ENCODE data around the gene SYT1.

Gene SYT1

GRCh38 chr12:79247494-79247893 is 382.9 kb downstream of the SYT1 start:
- H3K36me3 ChIP-seq (ENCODE audit: control insufficient read depth, insufficient read depth, low read length), result no peaks in the 10 kb centered on the region
- no peaks in the 10 kb centered on the region for H3K9me3 ChIP-seq (ENCODE audit: control insufficient read depth, insufficient read depth, low read length)
- H3K9ac ChIP-seq (ENCODE audit: low read depth, low read length), result no peak overlapping the region
- H3K27me3 ChIP-seq (ENCODE audit: control insufficient read depth, insufficient read depth, low read length), result no peaks in the 10 kb centered on the region
- peaks cover 20% of the 10 kb centered on the region for H3K4me1 ChIP-seq (ENCODE audit: control insufficient read depth, insufficient read depth, low read length)
- H3K4me3 ChIP-seq (ENCODE audit: low read depth, low read length), result no peak overlapping the region

GRCh38 chr12:79250186-79250585 is 385.6 kb downstream of the SYT1 start:
- peaks cover 20% of the 10 kb centered on the region for H3K4me1 ChIP-seq (ENCODE audit: control insufficient read depth, insufficient read depth, low read length)
- no peak overlapping the region for H3K4me3 ChIP-seq (ENCODE audit: low read depth, low read length)
- H3K36me3 ChIP-seq (ENCODE audit: control insufficient read depth, insufficient read depth, low read length), result no peaks in the 10 kb centered on the region
- H3K9me3 ChIP-seq (ENCODE audit: control insufficient read depth, insufficient read depth, low read length), result no peaks in the 10 kb centered on the region
- no peak overlapping the region for H3K9ac ChIP-seq (ENCODE audit: low read depth, low read length)
- H3K27me3 ChIP-seq (ENCODE audit: control insufficient read depth, insufficient read depth, low read length), result no peaks in the 10 kb centered on the region

- no peak overlapping the region for H3K9ac ChIP-seq (ENCODE audit: low read depth, low read length)
- no peak overlapping the region for H3K4me3 ChIP-seq (ENCODE audit: low read depth, low read length)
- no peaks in the 10 kb centered on the region for H3K36me3 ChIP-seq (ENCODE audit: control insufficient read depth, insufficient read depth, low read length)
- no peaks in the 10 kb centered on the region for H3K27me3 ChIP-seq (ENCODE audit: control insufficient read depth, insufficient read depth, low read length)
- no peaks in the 10 kb centered on the region for H3K9me3 ChIP-seq (ENCODE audit: control insufficient read depth, insufficient read depth, low read length)
- H3K4me1 ChIP-seq (ENCODE audit: control insufficient read depth, insufficient read depth, low read length), result peaks cover 19% of the 10 kb centered on the region
These were observed 386.6 kb downstream of the SYT1 start for GRCh38 chr12:79250960-79251755.

- no peak overlapping the region for H3K9ac ChIP-seq (ENCODE audit: low read depth, low read length)
- H3K4me1 ChIP-seq (ENCODE audit: control insufficient read depth, insufficient read depth, low read length), result peaks cover 9% of the 10 kb centered on the region
- no peaks in the 10 kb centered on the region for H3K36me3 ChIP-seq (ENCODE audit: control insufficient read depth, insufficient read depth, low read length)
- no peak overlapping the region for H3K4me3 ChIP-seq (ENCODE audit: low read depth, low read length)
- H3K9me3 ChIP-seq (ENCODE audit: control insufficient read depth, insufficient read depth, low read length), result no peaks in the 10 kb centered on the region
- H3K27me3 ChIP-seq (ENCODE audit: control insufficient read depth, insufficient read depth, low read length), result no peaks in the 10 kb centered on the region
These were observed 387.9 kb downstream of the SYT1 start for GRCh38 chr12:79252358-79253075.

GRCh38 chr12:79255288-79255687 is 390.7 kb downstream of the SYT1 start:
- Histone ChIP-seq H3K9me3 (ENCODE audit: control insufficient read depth, insufficient read depth, low read length) (no peaks in the 10 kb centered on the region), H3K36me3 (ENCODE audit: control insufficient read depth, insufficient read depth, low read length) (no peaks in the 10 kb centered on the region), H3K9ac (ENCODE audit: low read depth, low read length) (no peak overlapping the region)

GRCh38 chr12:79260923-79261322 is 396.3 kb downstream of the SYT1 start:
- Histone ChIP-seq H3K27me3 (ENCODE audit: control insufficient read depth, insufficient read depth, low read length) (no peaks in the 10 kb centered on the region), H3K36me3 (ENCODE audit: control insufficient read depth, insufficient read depth, low read length) (no peaks in the 10 kb centered on the region), H3K4me3 (ENCODE audit: low read depth, low read length) (no peak overlapping the region), H3K9ac (ENCODE audit: low read depth, low read length) (no peak overlapping the region), H3K4me1 (ENCODE audit: control insufficient read depth, insufficient read depth, low read length) (peaks cover 4% of the 10 kb centered on the region), H3K9me3 (ENCODE audit: control insufficient read depth, insufficient read depth, low read length) (no peaks in the 10 kb centered on the region)

More at GRCh38 chr12:79255288-79255687, 390.7 kb downstream of the SYT1 start:
- Histone ChIP-seq H3K27me3 (ENCODE audit: control insufficient read depth, insufficient read depth, low read length) (no peaks in the 10 kb centered on the region), H3K4me3 (ENCODE audit: low read depth, low read length) (no peak overlapping the region), H3K4me1 (ENCODE audit: control insufficient read depth, insufficient read depth, low read length) (no peaks in the 10 kb centered on the region)

GRCh38 chr12:79262938-79263337 is 398.4 kb downstream of the SYT1 start:
- Histone ChIP-seq H3K4me1 (ENCODE audit: control insufficient read depth, insufficient read depth, low read length) (peaks cover 4% of the 10 kb centered on the region), H3K9ac (ENCODE audit: low read depth, low read length) (no peak overlapping the region), H3K27me3 (ENCODE audit: control insufficient read depth, insufficient read depth, low read length) (no peaks in the 10 kb centered on the region), H3K9me3 (ENCODE audit: control insufficient read depth, insufficient read depth, low read length) (no peaks in the 10 kb centered on the region), H3K36me3 (ENCODE audit: control insufficient read depth, insufficient read depth, low read length) (no peaks in the 10 kb centered on the region), H3K4me3 (ENCODE audit: low read depth, low read length) (no peak overlapping the region)

GRCh38 chr12:79266343-79267144 is 402.0 kb downstream of the SYT1 start:
- no peaks in the 10 kb centered on the region for H3K27me3 ChIP-seq (ENCODE audit: control insufficient read depth, insufficient read depth, low read length)
- peaks cover 4% of the 10 kb centered on the region for H3K4me1 ChIP-seq (ENCODE audit: control insufficient read depth, insufficient read depth, low read length)
- H3K9ac ChIP-seq (ENCODE audit: low read depth, low read length), result no peak overlapping the region
- H3K9me3 ChIP-seq (ENCODE audit: control insufficient read depth, insufficient read depth, low read length), result no peaks in the 10 kb centered on the region
- no peak overlapping the region for H3K4me3 ChIP-seq (ENCODE audit: low read depth, low read length)
- H3K36me3 ChIP-seq (ENCODE audit: control insufficient read depth, insufficient read depth, low read length), result no peaks in the 10 kb centered on the region

- Histone ChIP-seq H3K36me3 (ENCODE audit: control insufficient read depth, insufficient read depth, low read length) (no peaks in the 10 kb centered on the region), H3K4me3 (ENCODE audit: low read depth, low read length) (no peak overlapping the region), H3K9me3 (ENCODE audit: control insufficient read depth, insufficient read depth, low read length) (no peaks in the 10 kb centered on the region), H3K9ac (ENCODE audit: low read depth, low read length) (no peak overlapping the region), H3K27me3 (ENCODE audit: control insufficient read depth, insufficient read depth, low read length) (no peaks in the 10 kb centered on the region), H3K4me1 (ENCODE audit: control insufficient read depth, insufficient read depth, low read length) (peaks cover 4% of the 10 kb centered on the region)
These were observed 403.0 kb downstream of the SYT1 start for GRCh38 chr12:79267580-79267979.

- H3K36me3 ChIP-seq (ENCODE audit: control insufficient read depth, insufficient read depth, low read length), result no peaks in the 10 kb centered on the region
- no peak overlapping the region for H3K9ac ChIP-seq (ENCODE audit: low read depth, low read length)
- H3K9me3 ChIP-seq (ENCODE audit: control insufficient read depth, insufficient read depth, low read length), result no peaks in the 10 kb centered on the region
- no peak overlapping the region for H3K4me3 ChIP-seq (ENCODE audit: low read depth, low read length)
- H3K4me1 ChIP-seq (ENCODE audit: control insufficient read depth, insufficient read depth, low read length), result peaks cover 5% of the 10 kb centered on the region
- no peaks in the 10 kb centered on the region for H3K27me3 ChIP-seq (ENCODE audit: control insufficient read depth, insufficient read depth, low read length)
These were observed 410.0 kb downstream of the SYT1 start for GRCh38 chr12:79274501-79275064.

GRCh38 chr12:79275631-79276030 is 411.1 kb downstream of the SYT1 start:
- peaks cover 5% of the 10 kb centered on the region for H3K4me1 ChIP-seq (ENCODE audit: control insufficient read depth, insufficient read depth, low read length)
- no peaks in the 10 kb centered on the region for H3K36me3 ChIP-seq (ENCODE audit: control insufficient read depth, insufficient read depth, low read length)
- no peaks in the 10 kb centered on the region for H3K27me3 ChIP-seq (ENCODE audit: control insufficient read depth, insufficient read depth, low read length)
- H3K4me3 ChIP-seq (ENCODE audit: low read depth, low read length), result no peak overlapping the region
- no peak overlapping the region for H3K9ac ChIP-seq (ENCODE audit: low read depth, low read length)
- H3K9me3 ChIP-seq (ENCODE audit: control insufficient read depth, insufficient read depth, low read length), result no peaks in the 10 kb centered on the region

Measured in iPS-15b (cell line).